NT2/D1 (cell line): ENCODE results near the gene PDE8A.

Experiments
- SUZ12 ChIP-seq: IDR thresholded peaks from 2 replicates; pipeline ENCODE4 v1.6.1; 2011; ENCODE audit not compliant: insufficient read length, insufficient read depth; ENCODE audit errors: extremely low read depth
- ZNF274 ChIP-seq: IDR thresholded peaks from 2 replicates; pipeline ENCODE4 v1.6.1; 2011; ENCODE audit warnings: mild to moderate bottlenecking, low read depth, low read length

- no peak for TF ChIP-seq ZNF274
- no peak for TF ChIP-seq SUZ12
Observed at GRCh38 chr15:85073556-85074194, 92.0 kb downstream of the PDE8A start.
